Measurements from ENCODE around the gene SLC6A9.

DNA sequence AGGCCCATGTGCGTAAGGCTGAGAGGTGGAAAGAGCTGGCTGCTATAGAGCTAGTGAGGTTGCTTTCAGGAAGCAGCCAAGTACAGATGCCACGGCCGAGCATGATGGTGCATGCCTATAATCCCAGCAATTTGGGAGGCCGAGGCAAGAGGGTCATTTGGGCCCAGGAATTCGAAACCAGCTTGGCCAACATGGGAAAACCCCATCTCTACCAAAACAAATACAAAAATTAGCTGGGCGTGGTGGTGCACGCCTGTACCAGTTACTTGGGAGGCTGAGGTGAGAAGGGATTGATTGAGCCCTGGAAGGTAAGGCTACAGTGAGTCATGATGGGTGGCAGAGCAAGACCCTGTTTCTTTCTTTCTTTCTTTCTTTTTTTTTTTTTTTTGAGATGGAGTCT, 37.2 kb downstream of the SLC6A9 start:
- TF ChIP-seq CTCF (IDR thresholded peaks at IDR 0.05 in 2 of 3, conservative IDR thresholded peaks at IDR 0.05 in 1 of 3; ENCODE audit: borderline replicate concordance in 1 of 3, insufficient read depth in 1 of 3, low read depth in 2 of 3, low read length in 2 of 3) (no peak), REST (IDR thresholded peaks at IDR 0.05; ENCODE audit: low read depth) (no peak), POLR2A (IDR thresholded peaks at IDR 0.05; ENCODE audit: borderline replicate concordance, extremely low read depth, insufficient read depth, insufficient read length) (no peak), CBX3 (IDR thresholded peaks at IDR 0.05; ENCODE audit: low read depth) (no peak), EZH2phosphoT487 (IDR thresholded peaks at IDR 0.05; ENCODE audit: borderline replicate concordance) (no peak), POLR2AphosphoS5 (IDR thresholded peaks at IDR 0.05; ENCODE audit: low read depth, low read length) (no peak), SRF (IDR thresholded peaks at IDR 0.05; ENCODE audit: low read depth) (no peak), EZH2 (IDR thresholded peaks at IDR 0.05) (no peak), YY1 (IDR thresholded peaks at IDR 0.05; ENCODE audit: extremely low read depth, insufficient replicate concordance, low read depth, low read length) (no peak)

Data from HCT116 (cell line).